HEK293 (cell line): Measurements from ENCODE around the gene VEZF1.

Source experiments
- CTCF ChIP-seq: fragments of 450-650 bp; formaldehyde crosslinking; IDR thresholded peaks from 2 replicates; pipeline ENCODE4 v1.5.1; 2016; ENCODE audit warnings: missing biosample characterization, missing genetic modification characterization
- MYNN ChIP-seq: fragments of 450-650 bp; formaldehyde crosslinking; IDR thresholded peaks from 2 replicates; pipeline ENCODE4 v1.5.1; 2016; ENCODE audit warnings: missing biosample characterization, missing genetic modification characterization, borderline replicate concordance
- MZF1 ChIP-seq: fragments of 450-650 bp; formaldehyde crosslinking; IDR thresholded peaks from 2 replicates; pipeline ENCODE4 v1.5.1; 2017; ENCODE audit warnings: missing biosample characterization, missing genetic modification characterization, borderline replicate concordance
- PRDM1 ChIP-seq: fragments of 450-650 bp; formaldehyde crosslinking; IDR thresholded peaks from 2 replicates; pipeline ENCODE4; 2016; ENCODE audit warnings: missing biosample characterization, missing genetic modification characterization
- ZBTB8A ChIP-seq: fragments of 450-650 bp; formaldehyde crosslinking; IDR thresholded peaks from 2 replicates; pipeline ENCODE4 v1.5.1; 2016; ENCODE audit warnings: missing biosample characterization, missing genetic modification characterization
- ZNF138 ChIP-seq: fragments of 450-650 bp; formaldehyde crosslinking; IDR thresholded peaks from 2 replicates; pipeline ENCODE4 v1.5.1; 2016; ENCODE audit warnings: missing biosample characterization, missing genetic modification characterization, borderline replicate concordance
- ZNF211 ChIP-seq: fragments of 450-650 bp; formaldehyde crosslinking; IDR thresholded peaks from 2 replicates; pipeline ENCODE4 v1.5.1; 2016; ENCODE audit warnings: low read depth, missing biosample characterization, missing genetic modification characterization
- ZNF274 ChIP-seq, 2 experiments: fragments of 200-500 bp in 1 of 2; fragments of 450-650 bp in 1 of 2; sonication (Bioruptor generic) in 1 of 2; formaldehyde crosslinking in 1 of 2; IDR thresholded peaks; 2 replicates each; pipeline versions ENCODE4 v1.5.1 to v1.6.1; 2014 to 2016; ENCODE audit warnings: borderline replicate concordance in 1 of 2, inconsistent platforms in 1 of 2, low read length in 1 of 2, missing biosample characterization in 1 of 2, missing genetic modification characterization in 1 of 2
- ZNF561 ChIP-seq: fragments of 450-650 bp; IDR thresholded peaks from 2 replicates; pipeline ENCODE4 v1.5.1; 2018; ENCODE audit warnings: missing biosample characterization, missing genetic modification characterization, borderline replicate concordance
- ZSCAN18 ChIP-seq: fragments of 450-650 bp; formaldehyde crosslinking; IDR thresholded peaks from 2 replicates; pipeline ENCODE4 v1.5.1; 2016; ENCODE audit warnings: missing biosample characterization, missing genetic modification characterization

GRCh38 chr17:57984936-57985674 is 2.9 kb downstream of the VEZF1 start:
- TF ChIP-seq MYNN (no peak), CTCF (tag by site-specific recombination) (no peak), PRDM1 (tag by site-specific recombination) (no peak), ZBTB8A (no peak), MZF1 (tag by site-specific recombination) (no peak), ZSCAN18 (tag by site-specific recombination) (no peak), ZNF138 (no peak), ZNF211 (tag by site-specific recombination) (no peak), ZNF561 (tag by site-specific recombination) (no peak), ZNF274 (IDR thresholded peaks at IDR 0.05; ENCODE audit: low read length) (no peak), ZNF274 (tag by site-specific recombination; IDR thresholded peaks at IDR 0.05; ENCODE audit: borderline replicate concordance) (no peak)
